ENCODE data around the gene ADORA3. TPM values are rescaled to one million over a fixed set of nuclear protein-coding genes. Genes with fewer than 3 reads are reported as not detected.

Gene ADORA3
- polyA plus RNA-seq, 1 donor (not counting 4 experiments of a cell fraction or from before 2014, with no cell fraction given), result not detected

DNA sequence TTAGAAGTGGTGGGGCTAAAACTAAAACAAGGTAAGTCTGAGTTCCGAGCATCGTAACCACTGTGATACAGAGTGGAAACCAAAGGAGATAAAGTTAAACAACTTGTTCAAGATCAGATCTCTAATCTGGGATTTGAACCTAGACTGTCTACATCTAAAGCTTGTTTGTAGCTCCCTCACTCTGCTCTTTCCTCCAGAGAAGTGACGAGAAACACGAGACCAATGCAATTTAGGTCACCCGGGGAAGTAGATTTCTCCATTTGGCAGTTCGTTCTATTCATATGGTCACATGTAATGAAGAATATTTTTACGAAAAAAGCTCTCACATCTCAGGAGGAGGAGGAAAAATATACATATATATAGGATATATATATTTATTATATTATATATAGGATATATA is 1.8 kb downstream of the ADORA3 start:
- Histone ChIP-seq H2AFZ (ENCODE audit: control insufficient read depth, low read length) (no peak overlapping the region), H3K9ac (ENCODE audit: control insufficient read depth, extremely low read depth, insufficient read depth, low read length) (no peak overlapping the region), H3K4me2 (ENCODE audit: control insufficient read depth, extremely low read depth, insufficient read depth, low read depth, low read length) (no peak overlapping the region), H3K4me1 (ENCODE audit: control insufficient read depth, extremely low read depth, insufficient read depth, low read length) (no peaks in the 10 kb centered on the region), H3K27ac (ENCODE audit: control insufficient read depth, insufficient read depth, low read length) (no peak overlapping the region), H3K79me2 (ENCODE audit: control insufficient read depth, insufficient read depth, low read length) (no peaks in the 10 kb centered on the region), H3K9me1 (ENCODE audit: control insufficient read depth, extremely low read depth, insufficient read depth, low read length) (no peaks in the 10 kb centered on the region), H3K27me3 (ENCODE audit: control insufficient read depth, extremely low read depth, insufficient read depth, low read length) (peaks cover 13% of the 10 kb centered on the region), H4K20me1 (ENCODE audit: control insufficient read depth, extremely low read depth, insufficient read depth, low read length) (no peaks in the 10 kb centered on the region), H3K9me3 (ENCODE audit: control insufficient read depth, low read depth, low read length) (no peaks in the 10 kb centered on the region), H3K4me3 (ENCODE audit: control insufficient read depth in 2 of 3, extremely low read depth in 1 of 3, insufficient read depth in 2 of 3, low read depth in 1 of 3, low read length in 3 of 3) (no peak overlapping the region), H3K36me3 (ENCODE audit: control insufficient read depth in 2 of 2, extremely low read depth in 1 of 2, insufficient read depth in 2 of 2, low read length in 2 of 2) (no peaks in the 10 kb centered on the region)
- FAIRE-seq (no peak), DNase-seq (ENCODE audit: low read depth, low spot score) (no peak)
- no peak for TF ChIP-seq EZH2 (IDR thresholded peaks at IDR 0.05; ENCODE audit: low read length)
- TF ChIP-seq, protein P1, sequence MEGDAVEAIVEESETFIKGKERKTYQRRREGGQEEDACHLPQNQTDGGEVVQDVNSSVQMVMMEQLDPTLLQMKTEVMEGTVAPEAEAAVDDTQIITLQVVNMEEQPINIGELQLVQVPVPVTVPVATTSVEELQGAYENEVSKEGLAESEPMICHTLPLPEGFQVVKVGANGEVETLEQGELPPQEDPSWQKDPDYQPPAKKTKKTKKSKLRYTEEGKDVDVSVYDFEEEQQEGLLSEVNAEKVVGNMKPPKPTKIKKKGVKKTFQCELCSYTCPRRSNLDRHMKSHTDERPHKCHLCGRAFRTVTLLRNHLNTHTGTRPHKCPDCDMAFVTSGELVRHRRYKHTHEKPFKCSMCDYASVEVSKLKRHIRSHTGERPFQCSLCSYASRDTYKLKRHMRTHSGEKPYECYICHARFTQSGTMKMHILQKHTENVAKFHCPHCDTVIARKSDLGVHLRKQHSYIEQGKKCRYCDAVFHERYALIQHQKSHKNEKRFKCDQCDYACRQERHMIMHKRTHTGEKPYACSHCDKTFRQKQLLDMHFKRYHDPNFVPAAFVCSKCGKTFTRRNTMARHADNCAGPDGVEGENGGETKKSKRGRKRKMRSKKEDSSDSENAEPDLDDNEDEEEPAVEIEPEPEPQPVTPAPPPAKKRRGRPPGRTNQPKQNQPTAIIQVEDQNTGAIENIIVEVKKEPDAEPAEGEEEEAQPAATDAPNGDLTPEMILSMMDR (optimal IDR thresholded peaks at IDR 0.05 in 1 of 3, IDR thresholded peaks at IDR 0.05 in 1 of 3, conservative IDR thresholded peaks at IDR 0.05 in 1 of 3; ENCODE audit: extremely low read depth in 1 of 3, insufficient read depth in 2 of 3, low read length in 3 of 3), result no peak
- dilution Hi-C loops (cut with MboI; ENCODE audit: extremely low pct_ligation_motif_present, low sequenced_read_pairs), result no loop called here

DNA sequence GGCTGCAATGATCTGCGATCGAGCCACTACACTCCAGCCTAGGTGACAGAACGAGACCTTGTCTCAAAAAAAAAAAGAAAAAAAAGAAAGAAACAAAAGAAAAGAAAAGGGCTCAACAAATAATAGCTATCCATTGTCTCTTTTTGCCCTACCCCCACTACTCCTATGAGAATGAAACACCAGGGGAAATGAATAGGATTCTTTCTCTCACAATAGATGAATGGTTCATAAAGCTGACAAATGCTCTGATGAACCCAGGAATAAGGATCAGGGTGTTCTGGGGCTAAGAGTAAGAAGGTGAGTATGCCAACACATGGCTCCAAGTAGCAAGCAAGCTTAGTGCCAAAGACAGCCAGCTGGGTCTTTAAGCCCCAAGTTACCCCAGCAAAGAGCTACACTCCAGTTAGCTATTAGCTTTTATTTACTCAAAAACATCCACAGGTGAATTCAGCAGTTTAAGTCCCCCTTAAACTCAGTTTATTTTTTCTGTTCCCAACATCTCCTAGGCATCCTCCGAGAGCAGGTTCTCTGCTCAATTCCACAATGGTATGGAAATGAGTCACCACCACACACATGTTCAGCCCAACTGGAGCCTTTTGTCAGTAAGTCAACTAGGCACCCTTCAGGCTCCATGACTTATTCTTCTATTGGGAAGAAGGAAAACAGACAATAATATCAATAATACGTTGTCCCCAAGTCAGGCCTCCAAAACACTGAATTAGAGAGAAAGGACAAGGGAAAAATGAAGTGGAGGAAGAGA is 4.2 kb downstream of the ADORA3 start:
- Histone ChIP-seq H3K4me3 (ENCODE audit: control insufficient read depth in 2 of 3, extremely low read depth in 1 of 3, insufficient read depth in 2 of 3, low read depth in 1 of 3, low read length in 3 of 3) (no peak overlapping the region), H3K4me1 (ENCODE audit: control insufficient read depth, extremely low read depth, insufficient read depth, low read length) (no peaks in the 10 kb centered on the region), H4K20me1 (ENCODE audit: control insufficient read depth, extremely low read depth, insufficient read depth, low read length) (no peaks in the 10 kb centered on the region), H3K4me2 (ENCODE audit: control insufficient read depth, extremely low read depth, insufficient read depth, low read depth, low read length) (no peak overlapping the region), H3K27me3 (ENCODE audit: control insufficient read depth, extremely low read depth, insufficient read depth, low read length) (peaks cover 13% of the 10 kb centered on the region), H3K27ac (ENCODE audit: control insufficient read depth, insufficient read depth, low read length) (no peak overlapping the region), H3K9me3 (ENCODE audit: control insufficient read depth, low read depth, low read length) (no peaks in the 10 kb centered on the region), H3K9ac (ENCODE audit: control insufficient read depth, extremely low read depth, insufficient read depth, low read length) (no peak overlapping the region), H3K9me1 (ENCODE audit: control insufficient read depth, extremely low read depth, insufficient read depth, low read length) (no peaks in the 10 kb centered on the region), H3K36me3 (ENCODE audit: control insufficient read depth in 2 of 2, extremely low read depth in 1 of 2, insufficient read depth in 2 of 2, low read length in 2 of 2) (no peaks in the 10 kb centered on the region), H2AFZ (ENCODE audit: control insufficient read depth, low read length) (no peak overlapping the region), H3K79me2 (ENCODE audit: control insufficient read depth, insufficient read depth, low read length) (no peaks in the 10 kb centered on the region)
- dilution Hi-C loops (cut with MboI; ENCODE audit: extremely low pct_ligation_motif_present, low sequenced_read_pairs), result no loop called here
- TF ChIP-seq, protein P1 (optimal IDR thresholded peaks at IDR 0.05 in 1 of 3, IDR thresholded peaks at IDR 0.05 in 1 of 3, conservative IDR thresholded peaks at IDR 0.05 in 1 of 3; ENCODE audit: extremely low read depth in 1 of 3, insufficient read depth in 2 of 3, low read length in 3 of 3), result no peak
- no peak for TF ChIP-seq EZH2 (IDR thresholded peaks at IDR 0.05; ENCODE audit: low read length)
- no peak for FAIRE-seq
- DNase-seq (ENCODE audit: low read depth, low spot score), result no peak

All from keratinocyte (primary cell).